Effector CD8-positive, alpha-beta T cell (primary cell): ENCODE data around the gene OTULIN.

Source experiments
- DNase-seq: peaks from one replicate; lab custom pipeline; 2025; lab: John Stamatoyannopoulos, UW

Gene OTULIN

DNA sequence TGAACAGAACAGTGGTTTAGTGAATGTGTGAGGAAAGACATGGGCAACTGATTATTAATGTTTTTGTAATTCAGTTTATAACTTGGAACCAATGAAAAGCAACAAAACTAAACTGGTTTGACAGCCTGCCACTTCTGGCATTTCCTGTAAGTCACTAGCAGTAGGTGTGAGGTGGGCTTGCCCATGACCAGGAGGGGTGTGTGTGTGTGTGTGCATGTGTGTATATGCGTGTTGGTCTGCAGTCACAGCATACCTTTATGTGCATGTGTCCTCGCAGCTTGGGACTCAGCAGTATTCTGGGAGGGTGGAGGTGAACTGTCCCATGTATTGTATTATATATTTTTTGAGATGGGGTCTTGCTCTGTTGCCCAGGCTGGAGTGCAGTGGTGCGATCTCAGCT lies 32.3 kb downstream of the OTULIN start:
- no peak for DNase-seq

DNA sequence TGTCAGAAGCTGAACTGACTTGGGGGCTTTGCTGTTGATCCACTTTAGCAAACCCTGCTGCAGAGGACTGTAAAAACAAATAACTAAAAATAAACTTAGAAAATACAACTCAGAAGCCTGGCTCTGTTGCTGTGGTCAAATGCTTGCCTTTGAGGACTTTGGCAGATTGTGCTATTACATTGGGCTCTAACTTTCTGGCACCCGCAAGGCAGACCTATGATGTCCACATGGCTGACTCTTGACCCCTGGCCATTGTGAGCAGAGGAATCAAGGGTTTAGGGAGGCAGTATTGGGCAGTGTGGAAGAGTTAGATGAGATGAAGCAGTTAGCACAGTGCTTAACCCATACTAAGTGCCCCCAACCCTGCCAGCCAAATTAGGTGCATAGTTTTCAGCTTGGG lies 34.0 kb downstream of the OTULIN start:
- DNase-seq = no peak

DNA sequence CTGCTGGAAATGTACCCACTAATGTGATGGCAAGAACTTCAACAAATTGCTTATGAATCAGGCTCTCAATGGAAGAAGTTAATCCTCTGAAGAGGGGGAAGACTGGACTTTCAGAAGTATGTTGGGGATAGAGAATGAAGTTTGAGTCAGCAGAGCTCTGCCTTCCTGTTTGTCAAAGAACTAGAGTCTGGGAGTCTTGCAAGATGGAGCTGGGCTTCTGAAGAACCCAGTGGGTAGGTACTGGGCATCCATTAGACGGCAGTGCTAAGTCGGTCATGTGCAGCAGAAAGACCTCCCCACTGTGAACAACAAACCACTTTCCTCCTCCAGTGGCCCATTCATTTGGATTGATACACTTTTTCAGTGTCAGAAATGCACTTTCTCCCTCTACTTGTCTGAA lies 34.6 kb downstream of the OTULIN start:
- DNase-seq = no peak

DNA sequence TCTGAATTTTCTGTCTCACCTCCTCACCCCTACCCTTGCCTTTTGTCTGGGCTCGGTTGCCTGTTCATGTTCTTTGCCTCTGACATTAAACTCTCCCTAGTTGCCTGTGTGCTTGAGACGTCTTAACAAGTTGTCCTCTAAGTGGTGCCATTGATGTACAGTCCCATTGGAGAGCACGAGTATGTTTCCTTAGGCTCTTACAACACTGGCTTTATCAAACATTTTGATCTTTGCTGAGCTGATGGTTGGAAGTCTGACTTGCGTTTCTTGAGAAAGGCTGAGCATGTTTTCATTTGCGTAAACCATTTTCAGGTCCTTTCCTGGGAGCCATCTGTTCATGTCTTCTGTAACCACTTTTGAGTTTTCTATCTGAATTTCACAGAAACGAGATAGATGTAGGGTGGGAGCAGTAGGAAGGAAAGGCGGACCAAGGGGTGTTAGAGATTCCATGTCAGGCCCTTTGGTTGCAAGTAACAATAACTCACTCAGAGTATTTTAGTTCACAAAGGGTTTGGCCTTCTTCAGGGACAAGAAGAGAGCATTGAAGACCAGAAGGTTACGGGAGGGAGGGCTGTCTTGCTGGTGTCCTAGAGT lies 35.4 kb downstream of the OTULIN start:
- DNase-seq = no peak

DNA sequence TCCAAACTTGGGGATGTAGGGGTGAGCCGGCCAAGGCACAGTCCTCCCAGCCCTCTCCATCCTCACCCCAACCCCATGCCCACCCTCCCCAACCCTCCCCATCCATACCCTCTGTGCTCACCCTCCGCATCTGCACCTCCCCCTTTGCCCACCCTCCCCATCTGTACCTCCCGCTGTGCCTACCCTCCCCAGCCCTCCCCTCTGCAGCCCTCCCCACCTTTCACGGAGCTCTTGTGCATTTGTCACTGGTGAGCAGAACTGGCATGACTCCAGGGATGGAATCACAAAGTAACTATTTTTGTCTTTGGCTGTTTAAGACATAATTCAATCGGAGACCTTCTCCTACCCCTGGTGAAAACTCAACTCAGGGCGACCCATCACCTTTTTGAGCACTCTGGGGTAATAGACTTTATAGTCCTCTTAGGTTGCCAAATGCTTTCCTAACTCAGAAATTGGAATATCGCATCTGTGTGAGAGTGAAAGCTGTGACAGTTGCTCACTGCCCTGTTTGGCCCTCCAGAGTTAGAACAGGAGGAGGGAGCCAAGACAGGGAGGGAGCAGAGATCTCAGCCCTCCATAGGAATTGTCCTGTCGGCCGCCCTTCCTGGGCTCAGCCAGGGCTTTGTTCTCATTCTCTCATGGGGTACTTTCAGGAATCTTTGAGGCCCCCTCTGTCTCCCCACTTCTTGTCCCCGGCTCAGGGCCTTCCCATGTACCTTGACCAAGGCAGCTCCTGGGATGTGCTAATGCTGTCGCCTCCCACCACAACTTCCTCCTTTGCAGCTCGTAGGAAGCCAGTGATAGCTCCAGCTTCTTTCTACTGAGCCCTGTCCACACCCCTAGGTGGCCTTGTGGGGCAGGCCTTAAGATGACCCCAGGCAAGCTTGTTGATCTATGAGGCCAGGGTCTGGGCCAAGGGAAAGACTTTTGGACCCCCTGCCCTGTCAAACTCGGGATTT lies 36.2 kb downstream of the OTULIN start:
- no peak for DNase-seq

DNA sequence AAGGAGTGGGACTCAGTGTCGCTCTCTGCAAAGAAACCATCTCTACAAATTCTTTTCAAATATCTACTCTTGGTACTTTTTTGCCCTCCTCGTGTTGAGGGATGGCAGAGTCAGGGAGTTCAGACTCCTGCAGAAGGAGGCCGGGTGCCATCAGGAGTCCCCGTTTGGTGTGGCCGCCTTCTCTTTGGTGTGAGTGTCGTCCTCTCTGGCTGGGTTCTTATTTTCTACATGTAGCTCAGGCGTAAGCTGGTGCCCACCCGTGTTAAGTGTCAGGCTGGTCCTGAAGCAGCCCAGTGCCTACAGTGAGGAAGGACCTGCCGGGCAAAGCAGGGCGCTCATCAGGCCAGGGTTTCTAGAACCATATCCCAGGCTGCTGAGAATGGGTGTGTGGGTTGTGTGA lies 37.0 kb downstream of the OTULIN start:
- DNase-seq = no peak

DNA sequence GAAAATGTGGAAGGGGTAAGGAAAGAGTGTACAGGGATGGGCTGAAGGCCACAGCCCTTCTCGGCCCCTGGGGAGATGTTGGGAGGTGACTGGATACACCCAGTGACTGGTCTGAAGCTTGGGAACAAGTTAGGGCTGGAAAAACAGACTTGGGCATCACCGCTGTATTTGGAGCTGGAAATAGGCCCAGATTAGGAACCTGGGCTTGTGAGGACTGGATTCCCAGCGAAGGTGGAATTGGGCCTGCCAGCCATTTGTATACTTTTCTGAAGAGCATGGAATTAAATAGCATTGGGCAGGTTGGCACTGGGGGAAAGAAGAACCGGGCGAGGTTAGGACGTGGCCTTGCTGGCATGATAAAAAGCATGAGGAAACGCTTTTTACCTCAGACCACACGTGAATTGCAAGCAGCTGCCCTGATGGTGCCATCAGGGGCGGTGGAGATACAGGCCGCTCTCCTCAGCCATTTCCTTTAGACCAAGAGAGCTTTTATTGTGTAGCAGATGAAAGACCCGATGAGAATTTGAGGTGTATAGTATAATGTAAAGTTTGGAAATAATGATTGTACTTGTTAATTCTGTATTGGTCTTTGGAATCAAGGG lies 37.8 kb downstream of the OTULIN start:
- DNase-seq = no peak

DNA sequence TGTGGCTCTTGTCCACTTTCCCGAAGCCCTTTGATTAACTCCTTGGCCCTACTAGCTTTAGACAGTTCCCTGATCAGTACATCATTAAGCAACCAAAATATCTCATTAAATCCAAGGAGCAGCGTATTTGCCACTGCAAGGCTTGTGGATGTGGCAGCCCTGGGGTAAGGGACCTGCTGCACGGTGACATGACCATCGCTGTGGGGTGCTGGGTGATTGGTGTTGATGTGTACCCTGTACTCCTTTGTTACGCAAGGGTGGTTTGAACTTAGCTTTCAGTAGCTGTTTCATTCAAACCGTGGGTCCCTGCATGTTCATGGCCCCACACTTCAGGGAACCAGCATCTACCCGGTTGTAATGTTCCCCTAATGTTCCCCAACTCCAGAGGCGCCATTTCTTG lies 41.0 kb downstream of the OTULIN start:
- no peak for DNase-seq

DNA sequence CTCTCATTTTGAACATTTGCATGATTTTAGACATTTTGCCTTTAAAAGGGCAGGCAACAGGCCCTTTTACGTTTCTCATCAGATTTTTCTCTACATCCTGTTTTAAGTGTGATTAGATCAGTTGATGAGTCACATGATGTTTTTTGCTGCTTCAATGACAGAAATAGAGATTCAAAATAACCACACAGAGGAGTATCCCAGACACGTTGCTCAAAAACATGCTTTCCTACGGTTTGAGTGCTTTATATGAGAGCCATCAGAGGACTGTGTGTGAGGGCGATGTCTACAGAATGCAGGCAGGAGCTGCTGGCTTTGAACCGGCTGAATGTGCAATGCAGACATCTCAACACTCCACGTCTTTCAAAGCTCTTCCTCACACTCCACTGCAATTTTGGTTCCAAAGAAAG lies 42.1 kb downstream of the OTULIN start:
- no peak for DNase-seq

DNA sequence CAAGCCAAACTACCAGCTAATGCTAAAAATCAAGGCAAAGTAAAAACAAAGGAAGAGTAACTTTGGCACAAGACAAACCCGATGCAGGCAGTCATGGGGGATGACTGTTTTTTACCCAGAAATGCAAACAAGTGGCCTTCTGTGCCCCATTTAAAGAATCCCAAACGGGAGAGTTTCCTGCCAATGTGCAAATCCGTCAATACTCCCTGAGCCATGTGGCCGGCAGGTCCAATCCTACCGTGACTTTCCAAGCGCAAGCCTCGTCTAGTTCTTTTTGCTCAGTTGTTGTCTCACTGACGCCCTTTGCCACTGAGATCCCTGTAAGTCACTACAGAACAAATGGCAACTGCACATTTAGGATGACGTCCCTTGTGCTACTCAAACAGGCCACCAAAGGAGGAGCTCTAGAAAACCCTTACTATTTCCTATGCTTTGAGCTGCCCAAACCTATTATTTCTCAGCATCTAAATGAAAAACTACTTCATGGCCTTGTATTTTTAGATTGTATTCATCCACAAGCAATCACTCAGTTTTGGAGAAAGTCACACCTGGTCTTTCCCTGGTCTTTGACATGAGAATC lies 43.4 kb downstream of the OTULIN start:
- DNase-seq = no peak

DNA sequence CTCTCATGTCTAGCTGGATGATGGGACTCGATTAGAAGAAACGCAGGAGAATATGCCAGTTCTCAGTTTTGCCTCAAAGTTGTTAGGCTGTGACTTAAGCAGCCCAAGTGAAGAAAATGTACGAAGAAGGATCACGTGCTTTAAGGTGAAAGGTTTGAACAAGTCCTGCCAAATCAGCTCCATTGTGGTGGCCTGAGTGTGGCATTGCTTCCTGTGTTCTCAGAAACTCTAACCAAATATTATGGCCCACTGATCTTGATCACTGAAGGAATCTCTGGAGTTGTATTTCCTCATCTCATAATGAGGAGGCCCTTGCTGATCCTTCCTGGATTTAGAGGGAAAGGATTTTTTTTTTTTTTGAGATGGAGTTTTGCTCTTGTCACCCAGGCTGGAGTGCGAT lies 44.0 kb downstream of the OTULIN start:
- no peak for DNase-seq

DNA sequence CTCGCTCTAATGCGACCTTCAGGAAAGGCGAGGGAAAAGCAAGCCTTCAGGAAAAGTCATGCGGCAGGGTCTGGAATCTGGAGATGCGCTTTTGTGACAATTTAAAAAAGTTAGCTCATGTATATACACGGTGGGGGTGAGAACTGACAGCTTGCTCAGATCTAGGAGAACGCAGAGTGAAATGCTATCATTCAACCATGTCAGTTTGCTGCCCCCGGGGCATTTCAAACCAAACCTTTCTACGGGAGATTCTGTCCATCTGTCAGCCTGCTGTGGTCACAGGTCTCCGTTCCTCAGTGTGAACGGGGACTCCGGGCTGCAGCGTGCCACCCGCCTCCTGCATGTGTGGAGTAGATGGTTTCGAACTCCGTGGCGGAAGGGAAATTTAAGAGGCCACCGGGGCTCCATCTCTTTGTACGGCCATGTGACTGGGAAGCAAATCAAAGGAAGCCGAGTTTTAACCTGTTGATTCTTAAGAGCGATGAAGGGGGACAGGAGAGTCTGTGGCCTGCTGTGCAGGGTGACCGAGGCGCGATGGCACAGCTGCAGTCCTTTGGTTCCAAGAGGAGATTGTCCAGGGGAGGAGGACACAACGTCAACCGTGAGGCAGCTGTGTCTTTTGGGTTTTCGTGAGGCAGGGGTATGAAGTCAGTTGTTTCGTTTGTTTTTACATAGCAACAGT lies 45.9 kb downstream of the OTULIN start:
- DNase-seq = no peak

DNA sequence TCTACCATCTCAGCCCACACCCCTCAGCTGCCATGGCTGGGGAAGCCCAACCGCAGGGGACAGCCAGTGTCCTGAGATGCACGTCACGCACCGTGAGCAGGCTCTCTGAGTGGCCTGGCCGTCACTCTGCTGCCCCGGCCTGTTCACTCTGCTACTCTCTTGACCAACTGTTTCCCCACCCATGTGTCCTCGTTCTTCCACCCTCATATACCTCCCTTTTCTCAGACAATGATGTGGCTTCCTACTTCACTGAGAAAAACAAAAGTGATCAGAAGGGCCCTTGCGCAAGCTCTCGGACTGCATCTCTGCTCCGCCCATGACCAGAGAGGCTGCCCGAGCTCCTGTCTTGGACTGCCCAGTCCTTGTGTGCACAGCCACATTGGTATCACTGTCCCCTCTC lies 47.6 kb downstream of the OTULIN start:
- DNase-seq = no peak

DNA sequence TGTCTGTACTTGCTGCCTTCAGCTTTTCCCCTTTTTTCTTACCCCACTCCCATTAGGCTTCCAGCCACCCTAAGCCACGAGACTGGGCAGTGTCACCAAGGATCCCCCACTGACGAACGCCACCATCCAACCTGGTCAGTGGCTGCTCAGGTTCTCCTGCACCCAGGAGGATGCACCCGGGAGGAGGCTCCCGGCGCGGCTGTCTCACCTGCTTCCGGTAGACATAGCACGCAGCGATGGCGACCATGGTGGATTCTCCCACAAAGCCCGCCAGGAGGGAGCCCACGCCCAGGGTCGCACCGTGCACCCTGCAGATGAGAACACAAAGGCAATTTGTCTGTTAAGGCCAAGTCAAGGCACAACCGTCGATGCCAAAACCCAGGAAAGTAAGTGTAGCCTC lies 48.1 kb downstream of the OTULIN start:
- DNase-seq = no peak

DNA sequence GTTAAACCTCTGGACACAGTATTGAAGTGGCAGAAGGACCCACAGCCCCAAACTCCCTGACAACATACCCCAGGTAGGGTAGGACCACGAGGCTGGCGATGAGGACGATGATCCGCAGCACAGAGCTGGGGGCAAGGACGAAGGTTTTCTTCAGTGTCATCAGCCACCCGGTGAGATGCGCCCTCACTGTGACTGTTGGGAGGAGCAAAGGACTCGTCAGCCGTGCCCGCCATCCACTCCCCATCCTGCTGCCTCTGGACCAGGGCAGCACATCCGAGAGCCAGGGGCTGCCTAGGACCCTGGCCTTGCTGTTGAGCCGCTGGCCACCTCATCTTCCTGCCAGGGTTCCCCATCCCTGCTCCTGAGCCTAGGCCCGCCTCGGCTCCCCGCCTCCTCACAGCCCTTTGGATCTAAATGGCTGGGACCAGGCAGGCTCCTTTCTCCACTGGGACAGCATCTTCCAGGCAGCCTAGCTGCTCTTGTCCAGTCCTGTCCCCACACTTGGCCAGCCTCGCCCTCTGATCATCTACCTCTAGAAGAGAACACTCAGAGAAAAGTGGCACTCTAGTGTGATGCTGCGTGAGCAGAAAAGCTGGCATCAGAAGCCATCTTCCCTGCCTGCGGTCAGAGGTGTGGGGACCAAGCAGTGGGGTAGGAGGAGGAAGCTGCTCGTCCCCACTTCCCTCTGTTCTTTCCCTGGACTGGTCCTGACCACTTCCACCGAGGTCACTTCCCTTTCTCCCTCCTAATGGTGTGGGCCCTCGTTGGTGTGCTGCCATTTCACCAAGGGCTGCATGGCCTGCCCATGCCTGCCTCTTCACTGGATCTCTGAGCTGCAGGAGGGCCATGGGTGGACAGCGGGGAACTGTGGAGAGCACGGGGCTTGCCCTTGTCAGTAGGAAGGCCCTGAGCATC lies 49.2 kb downstream of the OTULIN start:
- no peak for DNase-seq

DNA sequence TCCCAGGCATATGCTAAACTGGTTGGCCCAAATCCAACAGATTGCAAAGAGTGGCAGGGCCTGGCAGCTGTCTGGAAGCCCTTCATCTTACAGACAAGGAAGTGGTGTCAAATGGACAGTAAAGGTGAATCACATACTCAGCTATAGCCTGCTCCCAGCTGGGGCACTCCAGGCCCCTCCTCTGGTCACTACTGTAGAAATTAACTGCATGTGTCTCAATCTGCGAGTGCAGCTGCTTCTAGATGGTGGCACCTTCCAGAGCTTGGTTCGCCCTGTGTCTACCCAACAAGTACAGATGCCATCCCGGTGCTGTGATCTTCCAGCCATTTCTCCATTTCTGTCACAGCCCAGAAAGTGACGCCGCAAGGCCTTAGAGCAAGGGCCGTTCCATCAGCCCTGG lies 50.2 kb downstream of the OTULIN start:
- DNase-seq = no peak

DNA sequence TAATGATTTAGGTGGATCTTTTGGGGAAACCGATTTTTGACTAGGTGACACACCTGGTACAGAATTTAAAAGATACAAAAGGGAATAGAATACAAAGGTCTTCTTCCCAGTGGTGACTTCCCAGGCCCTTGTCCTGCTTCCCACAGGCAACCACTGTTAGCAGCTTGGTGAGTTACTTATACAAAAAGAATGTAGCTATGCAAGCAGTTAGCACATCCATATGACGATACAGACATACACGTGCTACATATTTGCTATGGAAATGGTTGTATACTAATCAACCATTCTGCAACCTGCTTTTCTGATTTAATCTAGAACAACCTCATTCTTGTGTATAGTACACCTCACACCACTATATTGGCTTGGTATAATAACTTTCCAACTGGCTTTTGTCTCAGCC lies 51.0 kb downstream of the OTULIN start:
- no peak for DNase-seq

DNA sequence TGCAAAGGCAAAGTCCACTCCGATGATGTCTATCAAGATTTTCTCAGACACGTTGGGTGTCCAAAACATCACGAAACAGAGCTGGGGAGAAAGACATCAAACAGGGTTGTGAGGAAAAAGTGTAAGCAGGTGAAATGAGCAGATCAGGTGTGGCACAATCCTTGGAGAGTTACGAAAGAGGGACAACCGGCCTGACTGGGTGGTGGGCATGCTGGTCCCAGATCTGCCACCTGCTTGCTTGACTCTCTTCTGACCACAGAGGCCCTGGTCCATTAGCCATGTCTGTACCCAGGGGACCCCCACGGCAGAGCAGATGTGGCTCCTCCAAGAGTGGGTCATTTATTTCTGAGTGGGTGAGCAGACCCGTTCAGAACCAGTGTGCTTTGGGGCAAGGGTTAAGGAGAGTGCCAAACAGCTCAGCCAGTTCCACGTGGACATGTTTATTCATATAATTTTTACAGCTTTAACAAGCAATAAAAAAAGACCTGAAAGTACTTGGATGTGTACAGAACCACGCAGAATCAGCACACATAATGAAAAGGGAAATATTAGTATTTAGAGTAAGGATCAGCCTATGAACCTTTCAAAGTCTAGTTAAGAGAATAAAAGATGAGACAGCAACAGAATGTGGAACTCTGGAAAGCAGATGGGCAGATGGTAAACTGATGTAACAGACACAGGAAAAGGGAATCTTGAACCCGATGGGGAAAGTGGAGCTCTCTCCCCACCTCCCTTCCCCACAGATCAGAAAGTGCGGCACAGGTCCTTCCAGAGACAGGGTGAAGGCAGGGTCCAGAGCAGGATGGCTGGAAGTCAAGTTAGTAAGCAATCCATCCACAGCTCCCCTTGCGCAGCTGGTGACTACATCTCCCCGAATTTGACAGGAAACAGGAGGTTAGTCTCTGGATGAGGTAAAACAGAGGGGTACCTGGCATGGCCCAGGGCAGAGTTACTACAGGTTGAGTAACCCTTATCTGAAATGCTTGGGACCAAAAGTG lies 52.5 kb downstream of the OTULIN start:
- no peak for DNase-seq

DNA sequence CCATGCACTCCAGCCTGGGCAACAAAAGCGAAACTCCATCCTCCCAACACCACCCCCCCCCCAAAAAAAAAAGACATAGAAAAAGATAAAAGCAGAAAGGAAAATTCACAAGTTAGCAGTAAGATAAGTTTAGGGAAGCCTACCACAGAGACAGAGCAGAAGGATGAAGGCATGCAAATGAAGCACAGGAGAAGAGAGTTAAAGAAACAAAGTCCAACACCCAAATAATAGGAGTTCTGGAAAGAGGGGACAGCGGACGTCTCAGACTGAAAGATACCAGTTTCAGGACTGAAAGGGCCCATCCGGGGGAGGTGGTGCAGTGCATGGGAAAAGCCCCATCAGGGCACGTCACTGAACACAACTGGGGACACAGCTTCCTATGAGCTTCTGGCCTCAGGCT lies 54.3 kb downstream of the OTULIN start:
- no peak for DNase-seq
